HG03196 (cell line): ENCODE results near the gene PICK1.

ENCODE experiments used
- ATAC-seq: cut with Tn5 transposase; IDR thresholded peaks from one replicate; pipeline ENCODE4 v1.9.1; 2021; ENCODE audit not compliant: unreplicated experiment

The PICK1 gene

GRCh38 chr22:38086001-38086845 is 29.0 kb downstream of the PICK1 start:
- no peak for ATAC-seq

- ATAC-seq, result no peak
Observed at GRCh38 chr22:38086942-38087341, 29.7 kb downstream of the PICK1 start.

- ATAC-seq, result no peak
Observed at GRCh38 chr22:38087855-38088254, 30.7 kb downstream of the PICK1 start.

GRCh38 chr22:38088629-38089473 is 31.6 kb downstream of the PICK1 start:
- ATAC-seq, result no peak

GRCh38 chr22:38089474-38089851 is 32.3 kb downstream of the PICK1 start:
- ATAC-seq, result no peak

- ATAC-seq, result no peak
Observed at GRCh38 chr22:38097058-38097457, 39.9 kb downstream of the PICK1 start.

- no peak for ATAC-seq
Observed at GRCh38 chr22:38097557-38098409, 40.6 kb downstream of the PICK1 start.

GRCh38 chr22:38098410-38099249 is 41.4 kb downstream of the PICK1 start:
- ATAC-seq, result no peak

GRCh38 chr22:38103641-38104040 is 46.4 kb downstream of the PICK1 start:
- ATAC-seq, result no peak

GRCh38 chr22:38104084-38104483 is 46.9 kb downstream of the PICK1 start:
- no peak for ATAC-seq

- ATAC-seq, result no peak
Observed at GRCh38 chr22:38106814-38107578, 49.8 kb downstream of the PICK1 start.

GRCh38 chr22:38107692-38108515 is 50.7 kb downstream of the PICK1 start:
- ATAC-seq, result no peak

- ATAC-seq, result no peak
Observed at GRCh38 chr22:38108561-38109319, 51.5 kb downstream of the PICK1 start.

GRCh38 chr22:38109371-38110001 is 52.3 kb downstream of the PICK1 start:
- ATAC-seq, result no peak

- no peak for ATAC-seq
Observed at GRCh38 chr22:38110008-38110862, 53.0 kb downstream of the PICK1 start, which contains the start of gene BAIAP2L2. Gene BAIAP2L2, minus strand, starts transcription at chr22:38110684. Its CDS starts 159 bp downstream, at chr22:38110525.
